ENCODE results near the gene BICRAL. TPM values are rescaled to one million over a fixed set of nuclear protein-coding genes. Genes with fewer than 3 reads are reported as not detected.

BICRAL gene
- total and polyA plus RNA-seq, 2 donors (not counting 3 experiments of a cell fraction or from before 2014, with no cell fraction given): 5.6 to 6.8 TPM

- CTCF ChIA-PET: interaction anchor here (1.0 to 3.6 kb wide), 2 partner anchors 211 to 236 kb away, joined by 3 to 22 read pairs; no protein-coding TSS in a partner anchor
- H3K9ac ChIP-seq (replicated peaks; ENCODE audit: extremely low read depth, insufficient read depth, low read length): no peak overlapping the region
- DNase-seq (ENCODE audit: low read depth, low spot score): peak; percentile 64
- H3K27me3 ChIP-seq (ENCODE audit: control insufficient read depth in 2 of 2, insufficient read depth in 2 of 2, low read length in 2 of 2): no peaks in the 10 kb centered on the region
- H3K9me3 ChIP-seq (replicated peaks; ENCODE audit: control insufficient read depth, insufficient read depth, low read length): no peaks in the 10 kb centered on the region
- no peak overlapping the region for H3K4me3 ChIP-seq (replicated peaks in 1 of 3; ENCODE audit: insufficient read depth in 1 of 3, low read depth in 1 of 3, low read length in 3 of 3)
- no peak for TF ChIP-seq FOS (IDR thresholded peaks at IDR 0.05; ENCODE audit: borderline replicate concordance, insufficient read depth, low read length)
- TF ChIP-seq CTCF (IDR thresholded peaks at IDR 0.05; ENCODE audit: extremely low read depth in 1 of 2, insufficient read depth in 1 of 2, low read depth in 1 of 2, low read length in 2 of 2): peak; percentile 47 to 49
- no TSS peak for BruUV-seq (replicated peaks)
- POLR2A ChIA-PET: interaction anchor here (0.6 kb wide), 1 partner anchor 10 kb away, joined by 4 read pairs; no protein-coding TSS in a partner anchor
- no peaks in the 10 kb centered on the region for H3K36me3 ChIP-seq (ENCODE audit: control insufficient read depth in 2 of 2, extremely low read depth in 1 of 2, insufficient read depth in 2 of 2, low read length in 2 of 2)
- H3K27ac ChIP-seq (ENCODE audit: insufficient read depth, low read depth, low read length): no peak overlapping the region
- H3K4me2 ChIP-seq (ENCODE audit: insufficient read depth, low read length): no peak overlapping the region
- intact Hi-C loops (cut with micrococcal nuclease) (loop anchor here (1.0 to 5.0 kb wide), 4 partner anchors 9 to 238 kb away; a partner anchor contains a TSS), dilution Hi-C loops (cut with MboI; ENCODE audit: extremely low pct_ligation_motif_present, low sequenced_read_pairs) (no loop called here)
- no peaks in the 10 kb centered on the region for H4K20me1 ChIP-seq (replicated peaks; ENCODE audit: control insufficient read depth, extremely low read depth, insufficient read depth, low read length)
- no peaks in the 10 kb centered on the region for H3K9me1 ChIP-seq (replicated peaks; ENCODE audit: control insufficient read depth, extremely low read depth, insufficient read depth, low read length)
- H3K79me2 ChIP-seq (ENCODE audit: control insufficient read depth, insufficient read depth, low read length): no peaks in the 10 kb centered on the region
- peaks cover 7% of the 10 kb centered on the region for H3K4me1 ChIP-seq (ENCODE audit: control insufficient read depth, extremely low read depth, insufficient read depth, low read length)
- H2AFZ ChIP-seq (ENCODE audit: low read depth, low read length): no peak overlapping the region
- FAIRE-seq: peak; percentile 85
Observed at GRCh38 chr6:42898891-42899361, 117.1 kb downstream of the BICRAL start.

GRCh38 chr6:42899871-42900270 lies 118.0 kb downstream of the BICRAL start:
- no peak overlapping the region for H3K9ac ChIP-seq (replicated peaks; ENCODE audit: extremely low read depth, insufficient read depth, low read length)
- intact Hi-C loops (cut with micrococcal nuclease) (loop anchor here (1.0 to 10.0 kb wide), 8 partner anchors 10 to 605 kb away; partner anchors contain the start of genes GNMT and PPP2R5D), dilution Hi-C loops (cut with MboI; ENCODE audit: extremely low pct_ligation_motif_present, low sequenced_read_pairs) (no loop called here)
- no TSS peak for BruUV-seq (replicated peaks)
- H3K9me1 ChIP-seq (replicated peaks; ENCODE audit: control insufficient read depth, extremely low read depth, insufficient read depth, low read length): no peaks in the 10 kb centered on the region
- no peaks in the 10 kb centered on the region for H4K20me1 ChIP-seq (replicated peaks; ENCODE audit: control insufficient read depth, extremely low read depth, insufficient read depth, low read length)
- no peaks in the 10 kb centered on the region for H3K36me3 ChIP-seq (ENCODE audit: control insufficient read depth in 2 of 2, extremely low read depth in 1 of 2, insufficient read depth in 2 of 2, low read length in 2 of 2)
- no peak for TF ChIP-seq POLR2A (IDR thresholded peaks at IDR 0.05; ENCODE audit: low read depth, low read length)
- TF ChIP-seq EZH2 (IDR thresholded peaks at IDR 0.05; ENCODE audit: borderline replicate concordance, low read depth, low read length, severe bottlenecking): no peak
- TF ChIP-seq GATA2 (IDR thresholded peaks at IDR 0.05; ENCODE audit: insufficient read depth, insufficient read length, low read depth, low read length): no peak
- no peak for TF ChIP-seq MYC (IDR thresholded peaks at IDR 0.05; ENCODE audit: low read depth, low read length)
- FAIRE-seq: peak; percentile 72
- H2AFZ ChIP-seq (ENCODE audit: low read depth, low read length): peak overlapping the region; percentile 77
- POLR2A ChIA-PET: no interaction called here
- no peaks in the 10 kb centered on the region for H3K9me3 ChIP-seq (replicated peaks; ENCODE audit: control insufficient read depth, insufficient read depth, low read length)
- H3K27ac ChIP-seq (ENCODE audit: insufficient read depth, low read depth, low read length): no peak overlapping the region
- H3K4me2 ChIP-seq (ENCODE audit: insufficient read depth, low read length): peak overlapping the region; percentile 36
- H3K79me2 ChIP-seq (ENCODE audit: control insufficient read depth, insufficient read depth, low read length): no peaks in the 10 kb centered on the region
- CTCF ChIA-PET: interaction anchor here (1.1 to 3.6 kb wide), 10 partner anchors 15 to 434 kb away, joined by 3 to 28 read pairs (median 4); partner anchors contain the start of genes CNPY3, KLHDC3 and MEA1
- H3K4me3 ChIP-seq (replicated peaks in 1 of 3; ENCODE audit: insufficient read depth in 1 of 3, low read depth in 1 of 3, low read length in 3 of 3): no peak overlapping the region
- peaks cover 7% of the 10 kb centered on the region for H3K4me1 ChIP-seq (ENCODE audit: control insufficient read depth, extremely low read depth, insufficient read depth, low read length)
- H3K27me3 ChIP-seq (ENCODE audit: control insufficient read depth in 2 of 2, insufficient read depth in 2 of 2, low read length in 2 of 2): no peaks in the 10 kb centered on the region
- peak; percentile 41 for DNase-seq (ENCODE audit: low read depth, low spot score)

Data from endothelial cell of umbilical vein (primary cell).